HepG2 (cell line): ENCODE results near the gene ST14. TPM values are rescaled to one million over a fixed set of nuclear protein-coding genes. Genes with fewer than 3 reads are reported as not detected.

Experiments
- ARNTL ChIP-seq: sonication (generic); formaldehyde crosslinking; IDR thresholded peaks from 2 replicates; pipeline ENCODE4 v1.4.0; 2020; ENCODE audit warnings: mild to moderate bottlenecking, missing genetic modification reagents
- EP300 ChIP-seq, 3 experiments: sonication (generic) in 1 of 3; formaldehyde crosslinking in 1 of 3; IDR thresholded peaks; 2 replicates each; pipeline versions ENCODE4 v1.5.1 to v1.6.1; 2011 to 2020; ENCODE audit warnings: low read depth in 2 of 3, low read length in 2 of 3, borderline replicate concordance in 1 of 3, improper control_type of control experiment in 1 of 3, mild to moderate bottlenecking in 1 of 3, missing genetic modification reagents in 1 of 3, moderate library complexity in 1 of 3
- FLYWCH1 ChIP-seq: sonication (generic); formaldehyde crosslinking; IDR thresholded peaks from 2 replicates; pipeline ENCODE4 v1.8.1; 2023; ENCODE audit warnings: mild to moderate bottlenecking, missing genetic modification reagents
- FOXA3 ChIP-seq: IDR thresholded peaks from 2 replicates; pipeline ENCODE4 v1.6.1; 2016; ENCODE audit warnings: missing genetic modification reagents, missing compliant biosample characterization
- KLF11 ChIP-seq: IDR thresholded peaks from 2 replicates; pipeline ENCODE4 v1.6.1; 2016; ENCODE audit warnings: missing compliant biosample characterization
- SATB2 ChIP-seq: sonication (generic); formaldehyde crosslinking; IDR thresholded peaks from 2 replicates; pipeline ENCODE4 v1.5.0; 2020; ENCODE audit warnings: missing genetic modification reagents
- SIN3B ChIP-seq: fragments of 150-350 bp; IDR thresholded peaks from 2 replicates; pipeline ENCODE4 v1.6.1; 2014; ENCODE audit warnings: low read length
- SMC3 ChIP-seq: IDR thresholded peaks from 2 replicates; pipeline ENCODE4 v1.6.1; 2011; ENCODE audit warnings: low read length, improper control_type of control experiment
- SP4 ChIP-seq: sonication (generic); formaldehyde crosslinking; IDR thresholded peaks from 2 replicates; pipeline ENCODE4 v1.8.1; 2023; ENCODE audit warnings: mild to moderate bottlenecking, missing genetic modification reagents
- U2AF2 ChIP-seq: fragments of 200-400 bp; formaldehyde crosslinking; IDR thresholded peaks from 2 replicates; pipeline ENCODE4 v1.6.1; 2017; ENCODE audit warnings: low read depth, mild to moderate bottlenecking, low read length
- ZBTB21 ChIP-seq: sonication (generic); formaldehyde crosslinking; IDR thresholded peaks from 2 replicates; pipeline ENCODE4 v1.4.0; 2020; ENCODE audit warnings: missing genetic modification reagents
- ZFY ChIP-seq: sonication (generic); formaldehyde crosslinking; IDR thresholded peaks from 2 replicates; pipeline ENCODE4 v1.4.0; 2020; ENCODE audit warnings: missing genetic modification reagents
- ZNF552 ChIP-seq: sonication (generic); formaldehyde crosslinking; IDR thresholded peaks from 2 replicates; pipeline ENCODE4 v1.9.0; 2022; ENCODE audit warnings: missing genetic modification reagents, mild to moderate bottlenecking, borderline replicate concordance
- ZNF598 ChIP-seq: sonication (generic); formaldehyde crosslinking; IDR thresholded peaks from 2 replicates; pipeline ENCODE4 v1.5.1; 2020; ENCODE audit warnings: mild to moderate bottlenecking, missing genetic modification reagents, borderline replicate concordance
- ZNF891 ChIP-seq: sonication (generic); formaldehyde crosslinking; IDR thresholded peaks from 2 replicates; pipeline ENCODE4 v1.5.0; 2020; ENCODE audit warnings: mild to moderate bottlenecking, missing genetic modification reagents
- polyA plus RNA-seq, 8 experiments: library from polyadenylated mRNA; depleted of rRNA in 3 of 8; stranded (reverse) in 7 of 8; unstranded in 1 of 8; fragments of >200 nt; fragmentation: Illumina TruSeq in 4 of 8; extraction: Trizol in 4 of 8; gene quantifications; 2 replicates each; pipeline versions ENCODE4 v1.2.1 to v1.2.3, GENCODE V29; 2011 to 2016; ENCODE audit warnings: low read depth in 4 of 8, missing spikeins in 1 of 8, mixed read lengths in 1 of 8; ENCODE audit not compliant: insufficient read depth in 1 of 8
- total RNA-seq, 5 experiments: library from RNA; depleted of rRNA; stranded (reverse); fragments of >200 nt; fragmentation: Illumina TruSeq; extraction: Trizol; gene quantifications; 2 replicates each; pipeline ENCODE4 v1.2.3, GENCODE V29; 2016; ENCODE audit warnings: low read depth in 1 of 5
- TF ChIP-seq, protein P1 (sequence below): sonication (generic); formaldehyde crosslinking; IDR thresholded peaks from 2 replicates; pipeline ENCODE4 v1.4.0; 2020; ENCODE audit warnings: missing genetic modification reagents
- TF ChIP-seq, protein P2 (sequence below): sonication (generic); formaldehyde crosslinking; IDR thresholded peaks from 2 replicates; pipeline ENCODE4 v1.8.1; 2023; ENCODE audit warnings: mild to moderate bottlenecking, moderate library complexity, missing genetic modification reagents
- TF ChIP-seq, protein P3 (sequence below): sonication (generic); formaldehyde crosslinking; IDR thresholded peaks from 2 replicates; pipeline ENCODE4 v1.9.0; 2022; ENCODE audit warnings: missing genetic modification reagents, mild to moderate bottlenecking, borderline replicate concordance
- TF ChIP-seq, protein P4 (sequence below): IDR thresholded peaks from 2 replicates; pipeline ENCODE4 v1.6.1; 2012; ENCODE audit warnings: low read length, improper control_type of control experiment
- TF ChIP-seq, protein P5 (sequence below): sonication (generic); formaldehyde crosslinking; IDR thresholded peaks from 2 replicates; pipeline ENCODE4 v1.4.0; 2020; ENCODE audit warnings: missing genetic modification reagents

ST14 gene
- total and polyA plus RNA-seq, 2 of the 13 experiments (the other 11 are each of a cell fraction or from before 2014, with no cell fraction given), result 0.88 to 1.4 TPM

DNA sequence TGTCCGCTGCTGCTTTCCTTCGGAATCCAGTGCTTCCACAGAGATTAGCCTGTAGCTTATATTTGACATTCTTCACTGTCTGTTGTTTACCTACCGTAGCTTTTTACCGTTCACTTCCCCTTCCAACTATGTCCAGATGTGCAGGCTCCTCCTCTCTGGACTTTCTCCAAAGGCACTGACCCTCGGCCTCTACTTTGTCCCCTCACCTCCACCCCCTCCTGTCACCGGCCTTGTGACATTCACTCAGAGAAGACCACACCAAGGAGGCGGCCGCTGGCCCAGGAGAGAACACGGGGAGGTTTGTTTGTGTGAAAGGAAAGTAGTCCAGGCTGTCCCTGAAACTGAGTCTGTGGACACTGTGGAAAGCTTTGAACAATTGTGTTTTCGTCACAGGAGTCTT, 15.4 kb upstream of the ST14 start (continued):
- no peak for TF ChIP-seq SP4
- TF ChIP-seq, protein P1, sequence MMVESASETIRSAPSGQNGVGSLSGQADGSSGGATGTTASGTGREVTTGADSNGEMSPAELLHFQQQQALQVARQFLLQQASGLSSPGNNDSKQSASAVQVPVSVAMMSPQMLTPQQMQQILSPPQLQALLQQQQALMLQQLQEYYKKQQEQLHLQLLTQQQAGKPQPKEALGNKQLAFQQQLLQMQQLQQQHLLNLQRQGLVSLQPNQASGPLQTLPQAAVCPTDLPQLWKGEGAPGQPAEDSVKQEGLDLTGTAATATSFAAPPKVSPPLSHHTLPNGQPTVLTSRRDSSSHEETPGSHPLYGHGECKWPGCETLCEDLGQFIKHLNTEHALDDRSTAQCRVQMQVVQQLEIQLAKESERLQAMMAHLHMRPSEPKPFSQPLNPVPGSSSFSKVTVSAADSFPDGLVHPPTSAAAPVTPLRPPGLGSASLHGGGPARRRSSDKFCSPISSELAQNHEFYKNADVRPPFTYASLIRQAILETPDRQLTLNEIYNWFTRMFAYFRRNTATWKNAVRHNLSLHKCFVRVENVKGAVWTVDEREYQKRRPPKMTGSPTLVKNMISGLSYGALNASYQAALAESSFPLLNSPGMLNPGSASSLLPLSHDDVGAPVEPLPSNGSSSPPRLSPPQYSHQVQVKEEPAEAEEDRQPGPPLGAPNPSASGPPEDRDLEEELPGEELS (CRISPR knock-in tag), result peak; percentile 89
- no peak for TF ChIP-seq SATB2 (CRISPR knock-in tag)
- TF ChIP-seq ZNF891, result no peak
- peak; percentile 59; the same call in 1 of the 2 replicates for TF ChIP-seq ARNTL (CRISPR knock-in tag)
- no peak for TF ChIP-seq ZFY
- TF ChIP-seq, protein P2, sequence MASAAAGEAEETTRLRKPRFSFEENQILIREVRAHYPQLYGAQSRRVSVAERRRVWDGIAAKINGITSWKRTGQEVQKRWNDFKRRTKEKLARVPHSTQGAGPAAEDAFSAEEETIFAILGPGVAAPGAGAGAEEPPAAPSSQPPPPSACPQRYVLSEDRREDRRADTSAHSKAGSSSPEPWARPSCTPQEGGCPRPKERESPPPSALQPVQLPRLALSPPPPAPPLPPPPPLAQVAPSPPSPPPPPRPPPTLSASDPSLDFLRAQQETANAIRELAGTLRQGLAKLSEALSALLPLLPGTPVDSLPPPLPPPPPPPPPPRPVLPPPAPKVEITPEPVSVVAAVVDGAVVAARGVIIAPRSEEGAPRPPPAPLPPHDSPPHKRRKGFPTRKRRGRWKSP, result no peak
- TF ChIP-seq, protein P3, sequence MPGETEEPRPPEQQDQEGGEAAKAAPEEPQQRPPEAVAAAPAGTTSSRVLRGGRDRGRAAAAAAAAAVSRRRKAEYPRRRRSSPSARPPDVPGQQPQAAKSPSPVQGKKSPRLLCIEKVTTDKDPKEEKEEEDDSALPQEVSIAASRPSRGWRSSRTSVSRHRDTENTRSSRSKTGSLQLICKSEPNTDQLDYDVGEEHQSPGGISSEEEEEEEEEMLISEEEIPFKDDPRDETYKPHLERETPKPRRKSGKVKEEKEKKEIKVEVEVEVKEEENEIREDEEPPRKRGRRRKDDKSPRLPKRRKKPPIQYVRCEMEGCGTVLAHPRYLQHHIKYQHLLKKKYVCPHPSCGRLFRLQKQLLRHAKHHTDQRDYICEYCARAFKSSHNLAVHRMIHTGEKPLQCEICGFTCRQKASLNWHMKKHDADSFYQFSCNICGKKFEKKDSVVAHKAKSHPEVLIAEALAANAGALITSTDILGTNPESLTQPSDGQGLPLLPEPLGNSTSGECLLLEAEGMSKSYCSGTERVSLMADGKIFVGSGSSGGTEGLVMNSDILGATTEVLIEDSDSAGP (CRISPR knock-in tag), result peak; percentile 33; the same call in 1 of the 2 replicates
- peak; percentile 95 for TF ChIP-seq FOXA3 (CRISPR knock-in tag)
- peak; percentile 81; the same call in 1 of the 2 replicates for TF ChIP-seq KLF11
- peak in 1 of 2 experiments; percentile 83; a peak in 2 of 4 replicates for TF ChIP-seq EP300 (IDR thresholded peaks at IDR 0.05; ENCODE audit: low read depth in 2 of 2, low read length in 2 of 2)
- peak; percentile 76 for TF ChIP-seq EP300 (CRISPR knock-in tag; IDR thresholded peaks at IDR 0.05; ENCODE audit: borderline replicate concordance)
- TF ChIP-seq SIN3B, result no peak
- no peak for TF ChIP-seq SMC3
- TF ChIP-seq ZNF552 (CRISPR knock-in tag), result no peak
- no peak for TF ChIP-seq FLYWCH1 (CRISPR knock-in tag)
- TF ChIP-seq, protein P4, sequence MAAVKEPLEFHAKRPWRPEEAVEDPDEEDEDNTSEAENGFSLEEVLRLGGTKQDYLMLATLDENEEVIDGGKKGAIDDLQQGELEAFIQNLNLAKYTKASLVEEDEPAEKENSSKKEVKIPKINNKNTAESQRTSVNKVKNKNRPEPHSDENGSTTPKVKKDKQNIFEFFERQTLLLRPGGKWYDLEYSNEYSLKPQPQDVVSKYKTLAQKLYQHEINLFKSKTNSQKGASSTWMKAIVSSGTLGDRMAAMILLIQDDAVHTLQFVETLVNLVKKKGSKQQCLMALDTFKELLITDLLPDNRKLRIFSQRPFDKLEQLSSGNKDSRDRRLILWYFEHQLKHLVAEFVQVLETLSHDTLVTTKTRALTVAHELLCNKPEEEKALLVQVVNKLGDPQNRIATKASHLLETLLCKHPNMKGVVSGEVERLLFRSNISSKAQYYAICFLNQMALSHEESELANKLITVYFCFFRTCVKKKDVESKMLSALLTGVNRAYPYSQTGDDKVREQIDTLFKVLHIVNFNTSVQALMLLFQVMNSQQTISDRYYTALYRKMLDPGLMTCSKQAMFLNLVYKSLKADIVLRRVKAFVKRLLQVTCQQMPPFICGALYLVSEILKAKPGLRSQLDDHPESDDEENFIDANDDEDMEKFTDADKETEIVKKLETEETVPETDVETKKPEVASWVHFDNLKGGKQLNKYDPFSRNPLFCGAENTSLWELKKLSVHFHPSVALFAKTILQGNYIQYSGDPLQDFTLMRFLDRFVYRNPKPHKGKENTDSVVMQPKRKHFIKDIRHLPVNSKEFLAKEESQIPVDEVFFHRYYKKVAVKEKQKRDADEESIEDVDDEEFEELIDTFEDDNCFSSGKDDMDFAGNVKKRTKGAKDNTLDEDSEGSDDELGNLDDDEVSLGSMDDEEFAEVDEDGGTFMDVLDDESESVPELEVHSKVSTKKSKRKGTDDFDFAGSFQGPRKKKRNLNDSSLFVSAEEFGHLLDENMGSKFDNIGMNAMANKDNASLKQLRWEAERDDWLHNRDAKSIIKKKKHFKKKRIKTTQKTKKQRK, result no peak
- no peak for TF ChIP-seq ZNF598 (CRISPR knock-in tag)
- TF ChIP-seq, protein P5, sequence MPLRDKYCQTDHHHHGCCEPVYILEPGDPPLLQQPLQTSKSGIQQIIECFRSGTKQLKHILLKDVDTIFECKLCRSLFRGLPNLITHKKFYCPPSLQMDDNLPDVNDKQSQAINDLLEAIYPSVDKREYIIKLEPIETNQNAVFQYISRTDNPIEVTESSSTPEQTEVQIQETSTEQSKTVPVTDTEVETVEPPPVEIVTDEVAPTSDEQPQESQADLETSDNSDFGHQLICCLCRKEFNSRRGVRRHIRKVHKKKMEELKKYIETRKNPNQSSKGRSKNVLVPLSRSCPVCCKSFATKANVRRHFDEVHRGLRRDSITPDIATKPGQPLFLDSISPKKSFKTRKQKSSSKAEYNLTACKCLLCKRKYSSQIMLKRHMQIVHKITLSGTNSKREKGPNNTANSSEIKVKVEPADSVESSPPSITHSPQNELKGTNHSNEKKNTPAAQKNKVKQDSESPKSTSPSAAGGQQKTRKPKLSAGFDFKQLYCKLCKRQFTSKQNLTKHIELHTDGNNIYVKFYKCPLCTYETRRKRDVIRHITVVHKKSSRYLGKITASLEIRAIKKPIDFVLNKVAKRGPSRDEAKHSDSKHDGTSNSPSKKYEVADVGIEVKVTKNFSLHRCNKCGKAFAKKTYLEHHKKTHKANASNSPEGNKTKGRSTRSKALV (CRISPR knock-in tag), result no peak
- no peak for TF ChIP-seq U2AF2
- TF ChIP-seq ZBTB21 (CRISPR knock-in tag), result no peak
